ENCODE data around the gene SH3RF3. TPM values are rescaled to one million over a fixed set of nuclear protein-coding genes. Genes with fewer than 3 reads are reported as not detected.

The SH3RF3 gene
- total RNA-seq, 3 donors from 2014 or later (not counting 1 experiment from before 2014, with no cell fraction given): 0.23 to 0.61 (median 0.34) TPM

- no peak for DNase-seq
- ATAC-seq: no peak
- H3K4me3 Mint-ChIP-seq: no peak overlapping the region
- H3K4me3 ChIP-seq (ENCODE audit: low read length): no peak overlapping the region
- H3K27me3 Mint-ChIP-seq (ENCODE audit: low read depth in 2 of 2): peaks cover 14 to 65% of the 10 kb centered on the region in 2 donors
- intact Hi-C loops (cut with micrococcal nuclease): no loop called here
- H3K9me3 Mint-ChIP-seq: no peaks in the 10 kb centered on the region
- H3K9me3 ChIP-seq (ENCODE audit: control insufficient read depth, insufficient read depth, low read length): no peaks in the 10 kb centered on the region
- H3K4me1 ChIP-seq (ENCODE audit: control insufficient read depth, insufficient read depth, low read length): peaks cover 15% of the 10 kb centered on the region
- H3K36me3 Mint-ChIP-seq: no peaks in the 10 kb centered on the region
- H3K27ac ChIP-seq (ENCODE audit: low read length): no peak overlapping the region
- H3K27ac Mint-ChIP-seq: no peak overlapping the region
- peaks cover 5 to 19% of the 10 kb centered on the region in 2 donors for H3K4me1 Mint-ChIP-seq
- no peak for TF ChIP-seq CTCF (IDR thresholded peaks at IDR 0.05)
- WGBS (ENCODE audit: insufficient coverage): 89% methylated on average over 2 of the region's 4 CpGs
- H3K36me3 ChIP-seq (ENCODE audit: control insufficient read depth, insufficient read depth, low read length): no peaks in the 10 kb centered on the region
- peaks cover 24% of the 10 kb centered on the region for H3K27me3 ChIP-seq (ENCODE audit: control insufficient read depth, insufficient read depth, low read length)
Measured at GRCh38 chr2:109131777-109132176, 2.8 kb downstream of the SH3RF3 start.

- H3K9me3 ChIP-seq (ENCODE audit: control insufficient read depth, insufficient read depth, low read length): no peaks in the 10 kb centered on the region
- peaks cover 15% of the 10 kb centered on the region for H3K4me1 ChIP-seq (ENCODE audit: control insufficient read depth, insufficient read depth, low read length)
- Mint-ChIP-seq H3K4me3 (no peak overlapping the region), H3K36me3 (no peaks in the 10 kb centered on the region), H3K27ac (no peak overlapping the region), H3K4me1 (peaks cover 5 to 19% of the 10 kb centered on the region in 2 donors), H3K27me3 (ENCODE audit: low read depth in 2 of 2) (peaks cover 14 to 67% of the 10 kb centered on the region in 2 donors), H3K9me3 (no peaks in the 10 kb centered on the region)
- H3K27ac ChIP-seq (ENCODE audit: low read length): no peak overlapping the region
- H3K36me3 ChIP-seq (ENCODE audit: control insufficient read depth, insufficient read depth, low read length): no peaks in the 10 kb centered on the region
- intact Hi-C loops (cut with micrococcal nuclease): no loop called here
- no peak for TF ChIP-seq CTCF (IDR thresholded peaks at IDR 0.05)
- DNase-seq (no peak), ATAC-seq (no peak)
- H3K27me3 ChIP-seq (ENCODE audit: control insufficient read depth, insufficient read depth, low read length): peaks cover 18% of the 10 kb centered on the region
- no peak overlapping the region for H3K4me3 ChIP-seq (ENCODE audit: low read length)
Measured at GRCh38 chr2:109132626-109133025, 3.6 kb downstream of the SH3RF3 start.

GRCh38 chr2:109133746-109134145, 4.7 kb downstream of the SH3RF3 start:
- H3K9me3 Mint-ChIP-seq: no peaks in the 10 kb centered on the region
- no peak for TF ChIP-seq CTCF (IDR thresholded peaks at IDR 0.05)
- H3K4me3 Mint-ChIP-seq: no peak overlapping the region
- H3K27ac Mint-ChIP-seq: no peak overlapping the region
- no peaks in the 10 kb centered on the region for H3K36me3 Mint-ChIP-seq
- intact Hi-C loops (cut with micrococcal nuclease): no loop called here
- Histone ChIP-seq H3K9me3 (ENCODE audit: control insufficient read depth, insufficient read depth, low read length) (no peaks in the 10 kb centered on the region), H3K4me3 (ENCODE audit: low read length) (no peak overlapping the region), H3K4me1 (ENCODE audit: control insufficient read depth, insufficient read depth, low read length) (peaks cover 6% of the 10 kb centered on the region), H3K27ac (ENCODE audit: low read length) (no peak overlapping the region), H3K27me3 (ENCODE audit: control insufficient read depth, insufficient read depth, low read length) (peaks cover 9% of the 10 kb centered on the region), H3K36me3 (ENCODE audit: control insufficient read depth, insufficient read depth, low read length) (no peaks in the 10 kb centered on the region)
- ATAC-seq: no peak
- H3K27me3 Mint-ChIP-seq (ENCODE audit: low read depth in 2 of 2): peaks cover 10 to 74% of the 10 kb centered on the region in 2 donors
- 91% methylated on average over 3 of the region's 3 CpGs for WGBS (ENCODE audit: insufficient coverage)
- no peak for DNase-seq
- peaks cover 5 to 14% of the 10 kb centered on the region in 2 donors for H3K4me1 Mint-ChIP-seq

GRCh38 chr2:109134741-109135358, 5.8 kb downstream of the SH3RF3 start:
- H3K27me3 ChIP-seq (ENCODE audit: control insufficient read depth, insufficient read depth, low read length): peaks cover 8% of the 10 kb centered on the region
- WGBS (ENCODE audit: insufficient coverage): 43% methylated on average over 6 of the region's 8 CpGs
- intact Hi-C loops (cut with micrococcal nuclease): no loop called here
- ATAC-seq (peak in 1 of 3 donors; percentile 22), DNase-seq (peak in 1 of 2 donors; percentile 22)
- TF ChIP-seq CTCF (IDR thresholded peaks at IDR 0.05): no peak
- Mint-ChIP-seq H3K27ac (no peak overlapping the region), H3K9me3 (no peaks in the 10 kb centered on the region), H3K27me3 (ENCODE audit: low read depth in 2 of 2) (peaks cover 10 to 74% of the 10 kb centered on the region in 2 donors), H3K36me3 (no peaks in the 10 kb centered on the region), H3K4me3 (no peak overlapping the region), H3K4me1 (peaks cover 5 to 13% of the 10 kb centered on the region in 2 donors)
- peaks cover 4% of the 10 kb centered on the region for H3K4me1 ChIP-seq (ENCODE audit: control insufficient read depth, insufficient read depth, low read length)
- no peak overlapping the region for H3K4me3 ChIP-seq (ENCODE audit: low read length)
- H3K27ac ChIP-seq (ENCODE audit: low read length): no peak overlapping the region
- H3K9me3 ChIP-seq (ENCODE audit: control insufficient read depth, insufficient read depth, low read length): no peaks in the 10 kb centered on the region
- H3K36me3 ChIP-seq (ENCODE audit: control insufficient read depth, insufficient read depth, low read length): no peaks in the 10 kb centered on the region
